H1 (cell line): ENCODE data around the gene DCUN1D3. TPM values are rescaled to one million over a fixed set of nuclear protein-coding genes. Genes with fewer than 3 reads are reported as not detected.
A peak's percentile ranks its signal among the peaks of the same experiment; 100 is the strongest.

Source experiments
- CTCF ChIA-PET: fragments of 300-600 bp; sonication (Branson Sonifier 250); formaldehyde crosslinking; loops from one replicate; lab custom pipeline; 2021; ENCODE audit not compliant: partially characterized antibody; lab: Charles Lee
- POLR2A ChIA-PET: fragments of 300-600 bp; sonication (Branson Sonifier 250); formaldehyde crosslinking; loops from one replicate; lab custom pipeline; 2021; ENCODE audit warnings: inconsistent platforms; ENCODE audit not compliant: partially characterized antibody; lab: Charles Lee
- DNase-seq, 2 experiments: peaks; one replicate each; pipeline versions ENCODE4 v3.0.0 to v3.0.0-alpha.2; 2010 to 2022; ENCODE audit warnings: low spot score in 2 of 2, low read depth in 1 of 2, mixed read lengths in 1 of 2
- FAIRE-seq: peaks from 2 replicates; lab custom pipeline; 2011; peaks lifted over from hg19 to GRCh38; lab: Jason Lieb, UNC
- H2AFZ ChIP-seq: 2 replicates; pipeline ENCODE4 v1.8.1; 2012; ENCODE audit warnings: low read length, inconsistent platforms
- H2AK5ac ChIP-seq: 2 replicates; pipeline ENCODE4 v1.6.1; 2013; ENCODE audit warnings: low read depth, low read length
- H2BK120ac ChIP-seq: replicated peaks from 2 replicates; pipeline ENCODE3; 2013; ENCODE audit warnings: low read depth, low read length, inconsistent platforms
- H2BK12ac ChIP-seq: 2 replicates; pipeline ENCODE4 v1.6.1; 2013; ENCODE audit warnings: low read depth, low read length
- H2BK15ac ChIP-seq: 2 replicates; pipeline ENCODE4 v1.6.1; 2013; ENCODE audit warnings: low read length
- H2BK20ac ChIP-seq: 2 replicates; pipeline ENCODE4 v1.6.1; 2013; ENCODE audit warnings: low read length
- H2BK5ac ChIP-seq: 2 replicates; pipeline ENCODE4 v1.6.1; 2013; ENCODE audit warnings: low read depth, low read length
- H3K14ac ChIP-seq: 2 replicates; pipeline ENCODE4 v1.6.1; 2013; ENCODE audit warnings: inconsistent platforms; ENCODE audit not compliant: insufficient read length
- H3K18ac ChIP-seq: 2 replicates; pipeline ENCODE4 v1.6.1; 2013; ENCODE audit warnings: low read length; ENCODE audit errors: extremely low read depth
- H3K23ac ChIP-seq: 2 replicates; pipeline ENCODE4 v1.6.1; 2013; ENCODE audit warnings: inconsistent platforms; ENCODE audit not compliant: insufficient read length
- H3K23me2 ChIP-seq: 2 replicates; pipeline ENCODE4 v1.6.1; 2013; ENCODE audit warnings: low read depth, low read length
- H3K27ac ChIP-seq: 2 replicates; pipeline ENCODE4 v1.6.1; 2011; ENCODE audit warnings: low read depth, low read length, inconsistent platforms
- H3K27me3 ChIP-seq, 4 experiments: replicated peaks in 1 of 4; 1 replicate in 1 of 4; 2 replicates in 3 of 4; pipeline versions ENCODE4 v1.6.1 to v1.8.1; 2011 to 2013; ENCODE audit warnings: low read length in 3 of 4, mild to moderate bottlenecking in 3 of 4, inconsistent platforms in 2 of 4, mixed read lengths in 2 of 4, moderate library complexity in 1 of 4; ENCODE audit not compliant: control insufficient read depth in 3 of 4, insufficient read depth in 3 of 4; ENCODE audit errors: extremely low read depth in 1 of 4
- H3K36me3 ChIP-seq, 4 experiments: 2 replicates each; pipeline versions ENCODE4 v1.6.1 to v1.8.1; 2011 to 2013; ENCODE audit warnings: mild to moderate bottlenecking in 4 of 4, low read length in 3 of 4, moderate library complexity in 2 of 4, control low read depth in 1 of 4, inconsistent platforms in 1 of 4; ENCODE audit not compliant: insufficient read depth in 4 of 4, control insufficient read depth in 2 of 4
- H3K4ac ChIP-seq: replicated peaks from 2 replicates; pipeline ENCODE3; 2013; ENCODE audit warnings: low read length, low read depth, mixed read lengths, inconsistent platforms; ENCODE audit not compliant: insufficient read length
- H3K4me1 ChIP-seq, 4 experiments: replicated peaks in 1 of 4; 1 replicate in 1 of 4; 2 replicates in 3 of 4; pipeline versions ENCODE4 v1.6.1 to v1.8.1; 2011 to 2013; ENCODE audit warnings: low read length in 3 of 4, inconsistent platforms in 2 of 4, mixed read lengths in 1 of 4; ENCODE audit not compliant: insufficient read depth in 4 of 4, control insufficient read depth in 3 of 4
- H3K4me2 ChIP-seq, 2 experiments: 2 replicates each; pipeline versions ENCODE4 v1.6.1 to v1.8.1; 2011 to 2013; ENCODE audit warnings: low read depth in 2 of 2, low read length in 2 of 2, control low read depth in 1 of 2, inconsistent platforms in 1 of 2, mild to moderate bottlenecking in 1 of 2; ENCODE audit not compliant: insufficient read depth in 1 of 2
- H3K4me3 ChIP-seq, 4 experiments: fragments of 200-600, 300-600 bp in 1 of 4; sonication (generic), shearing (Covaris generic), sonication (Bioruptor Twin) in 1 of 4; 2 replicates each; pipeline versions ENCODE4 v1.5.1 to v1.8.1; 2011 to 2016; ENCODE audit warnings: low read length in 4 of 4, low read depth in 3 of 4, control low read depth in 2 of 4, inconsistent platforms in 2 of 4, mild to moderate bottlenecking in 2 of 4, mixed read lengths in 1 of 4, moderate library complexity in 1 of 4; ENCODE audit not compliant: insufficient read depth in 2 of 4; ENCODE audit errors: extremely low read depth in 1 of 4
- H3K56ac ChIP-seq: replicated peaks from 2 replicates; pipeline ENCODE3; 2013; ENCODE audit warnings: low read depth, mild to moderate bottlenecking, mixed read lengths, low read length, inconsistent platforms; ENCODE audit not compliant: insufficient read length
- H3K79me1 ChIP-seq: 2 replicates; pipeline ENCODE4 v1.6.1; 2013; ENCODE audit warnings: low read depth, low read length, control low read depth
- H3K79me2 ChIP-seq, 2 experiments: 2 replicates each; pipeline versions ENCODE4 v1.6.1 to v1.8.1; 2012 to 2013; ENCODE audit warnings: low read length in 2 of 2, mild to moderate bottlenecking in 2 of 2, inconsistent platforms in 1 of 2; ENCODE audit not compliant: insufficient read depth in 2 of 2, control insufficient read depth in 1 of 2
- H3K9ac ChIP-seq, 4 experiments: replicated peaks in 1 of 4; 1 replicate in 1 of 4; 2 replicates in 3 of 4; pipeline versions ENCODE4 v1.6.1 to v1.8.1; 2011 to 2013; ENCODE audit warnings: low read depth in 3 of 4, low read length in 3 of 4, control low read depth in 2 of 4, mild to moderate bottlenecking in 2 of 4, moderate library complexity in 2 of 4, inconsistent platforms in 1 of 4; ENCODE audit errors: extremely low read depth in 1 of 4
- H3K9me3 ChIP-seq, 2 experiments: 2 replicates each; pipeline versions ENCODE4 v1.6.1 to v1.8.1; 2012 to 2013; ENCODE audit warnings: mild to moderate bottlenecking in 2 of 2, moderate library complexity in 2 of 2, control low read depth in 1 of 2, inconsistent platforms in 1 of 2, low read depth in 1 of 2, low read length in 1 of 2, mixed read lengths in 1 of 2; ENCODE audit not compliant: insufficient read depth in 2 of 2
- H4K20me1 ChIP-seq, 2 experiments: replicated peaks in 1 of 2; 2 replicates each; pipeline versions ENCODE3 to v1.8.1; 2011 to 2013; ENCODE audit warnings: inconsistent platforms in 2 of 2, low read length in 2 of 2, mild to moderate bottlenecking in 1 of 2; ENCODE audit not compliant: insufficient read depth in 2 of 2, control insufficient read depth in 1 of 2
- H4K5ac ChIP-seq: 2 replicates; pipeline ENCODE4 v1.6.1; 2013; ENCODE audit warnings: low read length, low read depth, mixed read lengths, inconsistent platforms; ENCODE audit not compliant: insufficient read length
- H4K8ac ChIP-seq: 2 replicates; pipeline ENCODE4 v1.8.0; 2013; ENCODE audit warnings: mild to moderate bottlenecking, moderate library complexity, low read length, inconsistent platforms; ENCODE audit not compliant: insufficient read depth; ENCODE audit errors: extremely low read depth
- H4K91ac ChIP-seq: replicated peaks from 2 replicates; pipeline ENCODE3; 2013; ENCODE audit warnings: low read length, mixed read lengths, inconsistent platforms; ENCODE audit not compliant: insufficient read length
- CEBPB ChIP-seq: IDR thresholded peaks from 2 replicates; pipeline ENCODE4 v1.6.1; 2012; ENCODE audit warnings: low read depth, low read length
- CTCF ChIP-seq, 3 experiments: IDR thresholded peaks; 1 replicate in 2 of 3; 2 replicates in 1 of 3; pipeline versions ENCODE4 v1.5.1 to v1.6.1; 2011; ENCODE audit warnings: low read length in 3 of 3, mild to moderate bottlenecking in 3 of 3, inconsistent platforms in 2 of 3, low read depth in 1 of 3, moderate library complexity in 1 of 3; ENCODE audit not compliant: insufficient read depth in 1 of 3; ENCODE audit errors: control extremely low read depth in 1 of 3
- KDM4A ChIP-seq: IDR thresholded peaks from one replicate; pipeline ENCODE4 v1.7.1; 2012; ENCODE audit warnings: low read depth, mild to moderate bottlenecking, moderate library complexity, low read length, inconsistent platforms; ENCODE audit not compliant: severe bottlenecking
- SIN3A ChIP-seq, 2 experiments: IDR thresholded peaks in 1 of 2; conservative IDR thresholded peaks in 1 of 2; 2 replicates each; pipeline ENCODE4 v1.6.1; 2011 to 2012; ENCODE audit warnings: low read length in 2 of 2, improper control_type of control experiment in 1 of 2, low read depth in 1 of 2, mild to moderate bottlenecking in 1 of 2
- SP2 ChIP-seq: IDR thresholded peaks from 2 replicates; pipeline ENCODE4 v1.6.1; 2012; ENCODE audit warnings: mild to moderate bottlenecking, low read length, inconsistent platforms
- TEAD4 ChIP-seq: IDR thresholded peaks from 2 replicates; pipeline ENCODE4 v1.6.1; 2012; ENCODE audit warnings: low read depth, low read length, inconsistent platforms, mixed read lengths
- WGBS, 2 experiments: shearing (Covaris generic) in 1 of 2; methylation state at CpG; one replicate each; pipeline versions ENCODE4 v1.1.6 to v1.1.7; 2013 to 2015; ENCODE audit warnings: low lambda C conversion rate in 2 of 2, mixed read lengths in 2 of 2, inconsistent platforms in 1 of 2, low coverage in 1 of 2, missing lambda C conversion rate in 1 of 2; ENCODE audit not compliant: insufficient replicate concordance in 2 of 2, insufficient coverage in 1 of 2, insufficient read length in 1 of 2; ENCODE audit errors: extremely low coverage in 1 of 2, missing lambda C conversion rate in 1 of 2; 5-methylcytosine and 5-hydroxymethylcytosine counted together
- polyA plus RNA-seq, 7 experiments: library from polyadenylated mRNA; depleted of rRNA in 3 of 7; stranded (reverse) in 5 of 7; unstranded in 2 of 7; fragments of >200 nt in 5 of 7; fragments of 200-250 nt in 2 of 7; gene quantifications; 1 replicate in 5 of 7; 2 replicates in 1 of 7; 4 replicates in 1 of 7; pipeline versions ENCODE4 v1.2.1 to v1.2.3, GENCODE V29; 2011 to 2013; ENCODE audit warnings: missing spikeins in 2 of 7, mixed read lengths in 2 of 7
- total RNA-seq: library from RNA; stranded (reverse); fragmentation: NEBNext Ultra II Directional; extraction: Animal tissue kit (Norgen Biotek cat#: 25700); gene quantifications from 2 replicates; pipeline ENCODE4 v1.2.1, GENCODE V29; 2021

The DCUN1D3 gene
- total and polyA plus RNA-seq, 2 of the 8 experiments (the other 6 are each of a cell fraction or from before 2014, with no cell fraction given), result 3.5 to 18.2 TPM

- ChIA-PET CTCF (interaction anchor here (0.7 to 2.3 kb wide), 5 partner anchors 13 to 184 kb away, joined by 3 to 7 read pairs (median 3); no protein-coding TSS in a partner anchor), POLR2A (interaction anchor here (0.5 to 2.9 kb wide), 18 partner anchors 10 to 853 kb away, joined by 3 to 16 read pairs (median 4); no protein-coding TSS in a partner anchor)
- no peak overlapping the region for H2BK120ac ChIP-seq
- H3K4ac ChIP-seq, result no peak overlapping the region
- peaks cover 6% of the 10 kb centered on the region; the same call in 1 of the 2 replicates for H3K23me2 ChIP-seq
- H2BK20ac ChIP-seq, result no peak overlapping the region
- DNase-seq (peak in 1 of 2 experiments; percentile 51), FAIRE-seq (no peak)
- H3K36me3 ChIP-seq, result peaks cover 0 to 13% (median 4%) of the 10 kb centered on the region in 4 experiments; a peak in 4 of 8 replicates
- H4K91ac ChIP-seq, result peak overlapping the region; percentile 34
- H3K79me1 ChIP-seq, result peaks cover 2% of the 10 kb centered on the region
- H3K56ac ChIP-seq, result no peak overlapping the region
- H3K18ac ChIP-seq, result peak overlapping the region; percentile 24; the same call in 1 of the 2 replicates
- H3K14ac ChIP-seq, result no peak overlapping the region
- H4K8ac ChIP-seq, result no peak overlapping the region
- H3K27me3 ChIP-seq, result no peaks in the 10 kb centered on the region
- H3K27ac ChIP-seq, result 0 out of 2 replicates have a peak overlapping the region, but pooled peaks have one; percentile 40
- H2AFZ ChIP-seq, result no peak overlapping the region
- peak overlapping the region; percentile 69 for H2BK5ac ChIP-seq
- H3K9ac ChIP-seq, result peak overlapping the region; percentile 35 to 76 (median 50)
- peak overlapping the region; percentile 86 to 96 (median 90) for H3K4me3 ChIP-seq
- no peaks in the 10 kb centered on the region for H4K20me1 ChIP-seq
- H2BK15ac ChIP-seq, result no peak overlapping the region
- no peak overlapping the region for H3K23ac ChIP-seq
- H3K4me2 ChIP-seq, result peak overlapping the region; percentile 75 to 97
- H3K9me3 ChIP-seq, result no peaks in the 10 kb centered on the region
- no peak overlapping the region; the same call in 1 of the 2 replicates for H2BK12ac ChIP-seq
- peaks cover 0 to 9% (median 3%) of the 10 kb centered on the region in 4 experiments; a peak in 3 of 7 replicates for H3K4me1 ChIP-seq
- 3% methylated on average over 18 of the region's 23 CpGs; no CpG with 5 or more reads in 1 of the 2 experiments for WGBS, 2 experiments
- peaks cover 6 to 69% of the 10 kb centered on the region in 2 experiments; a peak in 2 of 4 replicates for H3K79me2 ChIP-seq
- peak overlapping the region; percentile 24 for H4K5ac ChIP-seq
- no peak overlapping the region for H2AK5ac ChIP-seq
- TF ChIP-seq SIN3A (conservative IDR thresholded peaks at IDR 0.05 in 1 of 2, IDR thresholded peaks at IDR 0.05 in 1 of 2; ENCODE audit: low read depth in 1 of 2, low read length in 2 of 2) (0 out of 4 replicates have a peak, but pooled peaks of 1 of the 2 experiments have one; percentile 41), CTCF (IDR thresholded peaks at IDR 0.05; ENCODE audit: control extremely low read depth in 1 of 3, insufficient read depth in 1 of 3, low read depth in 1 of 3, low read length in 3 of 3) (no peak), SP2 (no peak), CEBPB (no peak), KDM4A (peak; percentile 47), TEAD4 (no peak)
Observed at GRCh38 chr16:20899477-20900298, 470 bp downstream of the DCUN1D3 start.
